ENCODE data around the gene LRP11.
"Not testable (repeated sequence)": the region's sequence is repeated elsewhere in the genome, so short reads cannot be mapped to it uniquely, and the experiment has no call there.

LRP11 gene

DNA sequence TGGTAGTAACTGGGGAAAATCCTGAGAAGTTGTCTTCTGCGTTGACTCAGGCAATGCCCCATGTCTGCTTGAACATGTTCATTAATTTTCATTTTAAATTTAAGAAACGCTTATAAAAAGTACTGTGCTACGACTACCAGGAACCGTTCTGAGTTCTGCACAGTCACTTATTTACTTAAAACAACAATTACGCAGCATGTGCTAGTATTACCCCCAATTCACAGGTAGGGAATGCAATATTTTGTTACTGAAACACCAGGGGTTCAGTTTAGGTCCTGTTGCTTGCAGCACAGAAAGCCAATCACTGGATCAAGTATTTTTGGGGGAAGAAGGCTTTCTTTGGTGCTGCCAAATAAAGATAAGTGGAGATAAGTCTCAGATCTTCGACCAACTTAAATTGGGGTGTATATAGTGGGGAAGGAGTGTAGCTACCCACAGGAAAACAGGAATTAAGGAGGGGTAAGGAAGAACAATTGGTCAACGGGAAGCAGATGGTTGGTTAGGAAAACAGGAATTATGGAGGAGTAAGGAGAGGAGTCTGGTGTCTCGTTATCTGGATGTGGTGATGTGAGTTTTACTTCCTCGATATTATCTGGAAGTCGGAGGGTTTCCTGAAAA is 5.2 kb upstream of the LRP11 start:
- no peak for DNase-seq (ENCODE audit: low read depth)

DNA sequence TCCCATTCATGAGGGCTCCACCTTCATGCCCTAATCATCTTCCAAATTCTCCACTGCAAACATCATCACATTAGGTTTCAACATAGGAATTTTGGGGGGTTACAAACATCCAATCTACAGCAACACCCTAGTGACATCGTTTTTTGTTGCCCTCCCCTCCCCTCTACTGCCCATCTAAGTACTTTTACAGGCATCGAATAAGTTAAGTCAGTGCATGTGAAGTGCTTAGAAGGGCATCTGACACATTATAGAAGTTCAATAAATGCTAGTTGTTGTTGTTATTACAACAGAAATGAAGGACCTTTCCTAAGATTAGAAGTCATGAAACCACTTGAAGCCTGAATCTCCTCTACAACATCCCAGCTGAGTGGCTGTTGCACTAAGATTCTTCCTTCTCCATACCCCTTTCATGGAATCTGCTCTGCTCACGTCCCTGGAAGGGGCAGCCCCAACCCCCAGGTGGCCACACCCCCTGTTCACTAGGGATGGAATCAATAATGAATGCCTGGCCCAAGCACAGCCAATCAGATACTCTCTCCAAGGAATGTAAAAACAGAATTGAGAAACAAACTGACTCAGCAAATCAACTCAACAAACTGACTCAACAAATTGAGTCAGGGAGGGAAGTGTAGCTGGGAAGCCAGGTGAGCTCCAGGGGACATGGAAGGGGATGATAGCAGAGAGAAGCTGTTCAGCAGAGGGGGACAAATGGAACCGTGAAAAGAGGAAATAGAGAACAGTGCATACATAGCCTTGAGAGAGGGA is 3.9 kb upstream of the LRP11 start:
- no peak for DNase-seq (ENCODE audit: low read depth)

DNA sequence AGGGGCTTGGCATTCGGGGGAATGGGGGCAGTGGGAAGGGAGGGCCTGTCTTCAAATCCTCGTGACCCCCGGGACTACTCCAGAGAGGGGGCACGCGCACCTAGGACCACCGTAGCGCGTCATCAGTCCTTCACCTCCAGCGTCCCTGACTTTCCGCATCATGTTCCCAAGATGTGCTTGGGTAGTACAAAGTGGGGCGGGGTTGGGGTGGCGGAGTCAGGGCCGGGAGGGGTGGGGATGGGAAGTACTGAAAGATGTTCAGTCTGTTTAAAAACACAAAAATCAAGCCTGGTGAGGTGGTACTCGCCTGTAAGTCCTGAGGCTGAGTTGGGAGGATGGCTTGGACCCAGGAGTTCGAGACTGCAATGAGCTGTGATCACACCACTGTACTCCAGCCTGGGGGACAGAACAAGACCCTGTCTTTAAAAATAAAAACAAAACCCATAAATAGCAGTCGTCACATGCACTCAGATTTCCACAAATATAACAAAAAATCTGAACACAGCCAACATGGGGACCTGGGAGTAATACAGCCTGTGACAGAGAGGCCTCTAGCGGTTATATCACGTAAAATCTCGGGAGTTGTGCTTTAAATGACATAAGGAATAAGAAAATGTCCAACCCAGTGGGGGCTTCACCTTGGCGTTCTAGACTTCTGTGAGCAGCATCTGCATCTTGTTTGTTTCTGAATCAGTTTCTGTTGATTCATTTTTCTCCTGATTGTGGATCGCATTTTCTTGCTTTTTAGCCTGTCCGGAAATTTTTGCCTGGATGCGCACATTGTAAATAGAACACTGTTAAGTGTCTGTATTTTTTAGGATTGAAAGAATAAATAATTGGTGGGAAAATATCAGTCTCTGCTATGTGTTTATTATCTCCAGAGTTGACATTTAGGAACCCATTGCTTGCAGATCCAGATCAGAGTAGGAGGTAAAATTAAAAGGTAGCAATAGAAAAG is 698 bp upstream of the LRP11 start:
- no peak for DNase-seq (ENCODE audit: low read depth)

DNA sequence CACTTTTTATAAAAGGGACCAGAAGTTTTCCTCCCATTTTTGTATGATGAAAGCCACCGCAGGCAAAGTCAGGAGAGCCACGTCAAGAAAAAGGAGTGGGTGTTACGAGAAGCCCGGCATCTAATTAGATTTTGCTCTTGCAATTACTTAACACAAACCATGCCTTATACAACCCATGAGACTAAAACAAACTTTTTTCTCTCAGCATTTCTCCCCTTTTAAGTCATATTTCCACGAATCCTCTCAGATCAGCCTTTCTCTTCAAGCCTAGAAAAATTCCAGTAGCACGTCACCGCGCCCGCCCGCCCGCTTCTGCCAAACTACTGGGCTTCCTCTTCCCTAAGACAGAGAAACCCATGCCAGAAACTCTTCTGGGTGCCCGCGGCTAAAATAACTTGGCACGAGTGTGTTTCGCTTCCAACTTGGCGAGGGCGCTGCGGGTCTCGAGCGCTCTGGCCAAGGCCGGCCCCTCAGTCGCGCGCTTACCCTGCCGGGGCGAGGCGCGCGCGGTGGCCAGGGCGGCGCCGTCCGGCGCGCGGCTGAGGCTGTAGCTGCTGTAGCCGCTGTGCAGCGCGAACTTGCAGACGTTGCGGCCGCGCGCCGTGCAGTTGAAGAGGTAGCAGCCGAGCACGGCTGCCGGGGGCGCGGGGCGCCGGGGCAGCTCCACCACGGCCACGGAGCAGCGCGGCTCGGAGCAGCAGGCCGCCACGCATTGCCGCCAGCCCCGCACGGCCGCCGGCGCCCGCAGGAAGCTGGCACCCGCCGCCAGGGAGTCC is 1.0 kb downstream of the LRP11 start:
- DNase-seq (ENCODE audit: low read depth) = peak; percentile 24

DNA sequence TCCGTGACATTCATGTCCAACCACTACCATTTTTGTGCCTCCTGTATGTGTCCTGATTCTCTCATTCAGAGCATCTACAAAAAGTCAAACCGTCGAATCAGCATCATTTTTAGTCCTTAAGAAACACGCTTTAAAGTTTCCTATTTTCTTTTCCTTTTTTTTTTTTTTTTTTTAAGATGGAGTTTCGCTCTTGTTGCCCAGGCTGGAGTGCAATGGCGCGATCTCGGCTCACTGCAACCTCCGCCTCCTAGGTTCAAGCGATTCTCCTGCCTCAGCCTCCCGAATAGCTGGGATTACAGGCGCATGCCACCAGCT is 1.8 kb downstream of the LRP11 start:
- DNase-seq (ENCODE audit: low read depth) = not testable (repeated sequence)

DNA sequence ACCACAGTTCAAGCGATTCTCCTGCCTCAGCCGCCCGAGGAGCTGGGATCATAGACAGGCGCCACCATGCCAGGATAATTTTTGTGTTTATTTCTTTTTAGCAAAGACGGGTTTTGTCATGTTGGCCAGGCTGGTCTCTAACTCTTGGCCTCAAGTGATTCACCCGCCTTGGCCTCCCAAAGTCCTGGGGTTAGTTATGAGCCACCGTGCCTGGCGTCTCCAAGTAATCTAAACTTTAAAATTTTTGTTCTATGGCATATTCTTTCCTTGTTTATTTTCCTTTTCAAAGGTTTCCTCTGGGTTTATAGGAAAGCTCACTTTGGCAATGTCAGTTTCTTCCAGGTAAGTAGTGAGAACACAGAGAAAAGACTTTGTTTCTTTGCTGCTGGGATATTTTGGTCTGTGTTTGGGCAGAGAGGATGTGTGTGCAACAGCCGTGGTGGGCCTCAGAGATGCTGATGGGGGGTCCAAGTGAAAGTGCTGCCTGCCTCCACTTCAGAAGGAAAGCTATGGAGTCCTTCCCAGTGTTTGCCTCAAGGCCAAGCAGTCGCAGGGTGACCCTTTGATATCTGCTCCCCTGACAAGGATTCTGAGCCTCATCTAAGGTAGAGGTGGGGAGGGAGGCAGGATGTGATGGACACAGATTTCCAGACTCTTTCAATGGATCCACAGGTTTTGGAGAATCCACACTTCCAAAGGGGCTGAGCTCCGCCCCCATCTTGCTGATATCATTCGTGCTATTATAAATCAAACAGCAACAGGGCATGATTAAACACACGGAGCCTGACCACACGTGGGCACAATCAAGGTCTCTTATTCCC is 2.3 kb downstream of the LRP11 start:
- DNase-seq (ENCODE audit: low read depth) = no peak

DNA sequence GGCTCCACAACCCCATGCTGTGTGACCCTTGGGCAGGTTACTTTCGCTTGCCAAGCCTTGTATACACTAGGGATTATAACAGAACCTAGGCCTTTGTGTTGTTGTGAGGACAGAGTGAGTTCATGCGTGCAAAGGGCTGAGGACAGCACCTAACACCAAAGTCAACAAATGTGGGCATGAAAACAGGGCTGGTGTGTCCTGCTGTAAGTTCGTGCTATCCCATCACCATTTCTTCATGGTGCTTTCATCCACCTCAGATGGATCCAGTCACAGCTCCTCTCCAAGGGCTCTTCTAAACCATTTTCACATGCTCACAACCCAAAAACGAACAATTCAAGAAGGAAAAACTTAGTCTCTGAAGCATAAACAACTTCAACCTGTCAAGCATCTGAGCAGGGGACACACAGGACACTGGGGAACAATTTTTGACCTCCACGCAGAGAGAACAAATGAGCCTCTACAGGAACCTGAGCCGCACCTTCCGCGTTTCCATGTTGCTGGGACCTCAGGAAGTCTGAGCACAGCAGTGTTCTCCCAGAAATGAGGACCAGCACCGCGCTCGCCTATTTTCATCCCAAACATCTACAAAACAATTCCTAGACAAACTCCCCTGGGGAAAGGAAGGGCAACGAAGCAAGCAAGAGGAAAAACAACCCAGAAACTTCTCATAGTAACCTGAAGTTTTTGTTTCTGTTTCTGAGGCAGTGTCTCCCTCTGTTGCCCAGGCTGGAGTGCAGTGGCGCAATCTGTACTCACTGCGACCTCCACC is 3.1 kb downstream of the LRP11 start:
- DNase-seq (ENCODE audit: low read depth) = no peak

DNA sequence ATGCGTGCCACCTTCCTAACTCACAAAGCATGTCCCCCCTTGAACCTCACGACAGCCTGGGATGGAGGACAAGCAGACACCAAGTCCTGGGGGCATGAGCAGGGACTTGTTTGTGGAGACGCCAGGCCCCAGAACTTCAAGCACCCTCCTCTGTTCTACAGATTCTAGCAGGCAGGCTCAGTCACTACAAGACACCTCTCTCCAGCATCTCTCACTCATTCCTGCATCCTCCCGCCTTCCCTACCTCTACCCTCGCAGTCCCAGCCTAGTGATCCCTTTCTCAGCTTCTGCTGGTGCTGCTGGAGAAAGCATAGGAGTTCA is 3.7 kb downstream of the LRP11 start:
- DNase-seq (ENCODE audit: low read depth) = no peak

DNA sequence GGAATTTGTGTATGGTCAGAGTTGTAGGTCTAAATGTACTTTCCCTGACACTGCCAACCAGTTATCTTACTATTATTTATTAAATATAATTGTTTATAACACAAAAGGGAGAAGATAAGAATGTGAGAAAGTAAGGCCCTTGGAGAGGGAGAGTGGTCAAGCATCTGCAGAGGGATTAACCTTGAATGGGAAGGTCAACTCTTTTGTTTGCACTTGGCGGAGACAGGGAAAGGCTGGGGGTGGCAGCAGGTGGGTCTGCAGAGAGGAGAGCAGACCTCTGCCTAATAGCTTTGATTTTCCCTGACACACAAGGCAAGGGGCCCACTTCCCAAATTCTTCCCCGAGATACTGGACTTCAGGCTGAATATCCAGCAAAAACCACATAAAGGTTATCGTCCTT is 4.2 kb downstream of the LRP11 start:
- no peak for DNase-seq (ENCODE audit: low read depth)

DNA sequence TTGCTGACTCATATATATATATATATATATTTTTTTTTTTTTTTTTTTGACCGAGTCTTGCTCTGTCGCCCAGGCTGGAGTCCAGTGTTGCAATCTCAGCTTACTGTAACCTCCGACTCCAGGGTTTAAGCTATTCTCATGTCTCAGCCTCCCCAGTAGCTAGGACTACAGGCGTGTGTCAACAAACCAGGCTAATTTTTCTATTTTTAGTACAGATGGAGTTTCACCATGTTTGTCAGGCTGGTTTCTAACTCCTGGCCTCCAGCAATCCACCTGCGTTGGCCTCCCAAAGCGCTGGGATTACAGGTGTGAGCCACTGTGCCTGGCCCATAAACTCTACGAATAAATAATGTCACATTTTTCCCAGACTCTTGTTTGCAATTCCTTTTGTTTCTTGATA is 4.8 kb downstream of the LRP11 start:
- DNase-seq (ENCODE audit: low read depth) = no peak

DNA sequence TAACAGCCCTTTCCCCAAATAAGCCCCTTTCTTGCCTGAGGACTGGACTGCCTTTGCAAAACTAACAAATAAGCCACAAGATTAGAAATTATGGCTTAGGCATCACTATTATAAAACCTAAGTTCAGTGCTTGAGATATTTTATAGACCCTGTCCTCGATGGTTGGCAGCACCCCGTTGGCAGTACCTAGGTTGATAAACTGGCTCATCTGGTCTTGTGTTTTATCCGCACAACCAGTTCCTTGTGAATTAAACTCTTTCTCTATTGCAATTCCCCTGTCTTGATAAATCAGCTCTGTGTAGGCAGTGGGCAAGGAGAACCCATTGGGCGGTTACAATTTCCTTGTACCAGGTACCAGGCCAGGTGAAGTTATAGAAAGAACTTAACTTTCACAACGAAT is 6.6 kb downstream of the LRP11 start:
- no peak for DNase-seq (ENCODE audit: low read depth)

DNA sequence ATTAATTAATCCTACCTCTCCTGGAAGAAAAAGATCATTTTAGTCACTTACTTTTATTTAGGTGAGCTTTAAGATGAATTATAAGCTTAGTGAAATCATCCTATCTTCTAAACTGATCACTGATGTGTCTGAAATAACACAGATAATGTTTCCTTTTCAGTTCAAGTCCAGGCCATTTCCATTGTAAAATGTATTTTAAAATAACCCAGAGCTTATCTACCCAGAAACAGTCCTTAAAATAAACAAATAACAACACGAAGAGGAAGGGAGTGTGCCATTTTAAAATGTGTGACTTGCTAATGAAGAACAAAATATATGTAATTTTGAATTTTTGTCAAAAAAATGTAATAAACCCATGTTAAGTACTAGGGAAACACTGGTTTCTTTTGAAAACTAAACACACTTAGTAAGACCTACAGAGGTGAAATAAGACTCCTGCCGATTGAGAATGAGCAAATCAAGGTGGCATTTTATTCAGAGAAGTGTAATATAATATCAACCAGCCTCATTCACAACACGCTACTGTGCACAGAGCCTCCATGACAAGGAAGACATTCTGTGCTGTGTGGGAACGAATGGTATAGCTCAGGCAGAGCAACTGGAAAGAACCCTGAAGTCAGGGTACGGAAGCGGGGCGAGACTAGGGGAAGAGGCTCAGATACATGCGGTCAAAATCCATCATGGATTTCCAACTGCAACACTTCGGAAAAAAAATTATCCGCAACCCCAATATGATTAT is 7.7 kb downstream of the LRP11 start:
- DNase-seq (ENCODE audit: low read depth) = no peak

DNA sequence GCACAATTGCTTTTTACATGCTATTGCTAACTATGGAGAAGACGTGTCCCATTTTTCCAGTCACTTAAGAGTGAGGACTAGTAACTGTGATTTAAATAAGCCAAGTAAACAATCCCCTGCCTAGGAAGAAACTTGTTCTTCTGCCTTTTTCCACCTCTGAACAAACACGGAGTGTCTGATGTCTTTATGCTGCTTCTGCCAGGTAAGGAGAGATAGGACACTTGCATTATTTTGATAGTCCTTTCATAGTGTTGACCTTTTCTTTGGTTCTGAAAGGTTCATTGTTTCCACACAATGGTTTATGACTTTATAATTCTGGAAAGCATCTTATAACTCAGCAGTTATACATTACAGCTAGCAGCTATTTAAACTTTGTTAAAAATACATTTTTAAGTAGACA is 8.4 kb downstream of the LRP11 start:
- DNase-seq (ENCODE audit: low read depth) = no peak

DNA sequence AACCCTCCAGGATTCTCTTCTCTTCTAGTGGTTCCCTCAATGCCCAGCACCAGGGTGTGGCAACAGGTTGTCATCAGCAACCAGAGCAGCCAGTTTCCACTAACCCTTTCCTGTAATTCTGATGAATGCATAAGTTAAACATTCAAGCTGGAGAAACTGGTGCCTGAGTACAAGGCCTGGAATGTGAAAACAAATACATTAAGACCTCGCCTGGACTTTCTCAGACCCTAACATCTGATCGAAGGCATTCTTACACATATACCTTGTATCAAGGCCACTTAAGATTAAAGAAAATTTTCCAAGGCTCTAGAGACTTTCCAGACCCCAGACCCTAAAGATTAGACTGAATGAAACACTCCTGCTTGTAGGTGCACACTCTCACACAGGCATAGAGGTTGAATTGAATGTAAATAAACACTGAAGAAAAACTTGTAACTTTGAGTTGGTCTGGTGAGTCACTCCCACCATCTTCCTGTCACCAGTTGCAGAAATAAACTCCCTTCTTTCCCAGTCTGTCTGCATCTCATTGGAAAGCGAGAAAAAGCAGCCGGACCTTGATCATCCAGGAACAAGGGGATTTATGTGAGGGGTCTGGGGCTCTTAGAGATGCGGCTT is 9.0 kb downstream of the LRP11 start:
- peak; percentile 57 for DNase-seq (ENCODE audit: low read depth)

DNA sequence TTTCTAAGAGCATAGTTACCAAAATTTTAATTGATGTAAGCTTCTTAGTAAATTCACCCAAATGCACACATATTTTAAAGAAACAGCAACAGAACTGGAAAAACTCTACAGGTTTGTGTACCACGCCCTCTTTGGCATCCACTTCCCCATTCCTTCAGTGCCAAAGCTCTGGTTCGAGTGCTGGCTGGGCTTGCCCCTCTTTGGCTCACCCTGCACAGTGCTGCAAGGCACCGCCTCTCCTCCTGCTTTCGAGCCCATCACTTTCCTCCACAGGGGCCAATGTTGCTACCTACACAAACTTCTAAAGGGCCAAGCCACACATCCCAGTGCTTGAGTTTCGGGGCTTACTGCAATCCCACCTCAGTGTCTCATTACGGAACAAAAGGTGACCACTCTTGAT is 9.6 kb downstream of the LRP11 start:
- DNase-seq (ENCODE audit: low read depth) = no peak

DNA sequence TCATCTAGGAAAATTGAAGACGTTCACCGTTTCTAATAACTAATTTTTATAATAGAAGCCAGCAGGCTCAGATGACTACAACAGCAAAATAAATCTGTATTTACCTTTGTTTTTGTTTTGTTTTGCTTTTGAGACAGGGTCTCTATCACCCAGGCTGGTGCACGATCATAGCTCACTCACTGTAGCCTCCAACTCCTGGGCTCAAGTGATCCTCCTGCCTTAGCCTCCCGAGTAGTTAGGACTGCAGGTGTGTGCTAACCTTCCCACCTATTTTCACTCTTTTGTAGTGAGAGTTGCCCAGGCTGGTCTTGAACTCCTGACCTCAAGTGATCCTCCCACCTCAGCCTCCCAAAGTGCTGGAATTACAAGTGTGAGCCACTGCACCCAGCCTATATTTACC is 10.1 kb downstream of the LRP11 start:
- not testable (repeated sequence) for DNase-seq (ENCODE audit: low read depth)

DNA sequence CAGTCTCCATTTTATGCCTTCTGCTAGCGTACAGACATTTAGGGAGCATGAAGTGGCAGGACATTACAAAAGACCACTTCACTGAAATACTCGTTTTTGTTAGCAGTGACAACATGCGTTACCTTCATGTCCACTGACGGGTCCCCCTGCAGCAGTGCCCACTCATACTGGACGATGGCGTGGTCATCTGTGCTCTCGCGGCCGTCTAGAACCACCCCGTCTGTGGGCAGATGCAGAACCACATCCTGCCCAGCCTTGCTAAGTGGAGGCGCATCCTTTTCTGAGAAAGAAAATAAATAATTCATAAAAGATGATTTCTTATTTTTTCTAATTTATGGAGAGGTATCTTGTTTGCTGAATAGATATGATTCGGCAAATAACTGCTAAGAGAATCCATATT is 11.3 kb downstream of the LRP11 start:
- DNase-seq (ENCODE audit: low read depth) = no peak

DNA sequence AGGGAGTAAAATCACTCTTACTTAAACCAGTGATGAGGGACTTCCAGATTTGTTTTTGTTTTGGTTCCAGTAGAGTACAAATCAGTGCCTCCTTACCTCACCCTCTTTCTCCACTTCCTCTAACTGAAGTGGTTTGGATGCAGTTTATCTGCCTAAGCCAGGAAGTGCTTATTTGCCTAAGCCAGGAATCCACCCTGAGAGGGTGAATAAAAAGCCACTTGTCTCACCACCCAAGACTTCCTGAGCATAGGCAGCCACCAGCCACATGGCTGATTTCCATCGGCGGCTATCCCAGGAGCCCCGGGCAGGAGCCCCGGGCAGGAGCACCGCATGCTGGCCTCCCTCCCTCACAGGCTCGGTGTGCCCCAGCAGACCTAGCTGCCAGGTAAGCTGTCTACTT is 12.0 kb downstream of the LRP11 start:
- no peak for DNase-seq (ENCODE audit: low read depth)

DNA sequence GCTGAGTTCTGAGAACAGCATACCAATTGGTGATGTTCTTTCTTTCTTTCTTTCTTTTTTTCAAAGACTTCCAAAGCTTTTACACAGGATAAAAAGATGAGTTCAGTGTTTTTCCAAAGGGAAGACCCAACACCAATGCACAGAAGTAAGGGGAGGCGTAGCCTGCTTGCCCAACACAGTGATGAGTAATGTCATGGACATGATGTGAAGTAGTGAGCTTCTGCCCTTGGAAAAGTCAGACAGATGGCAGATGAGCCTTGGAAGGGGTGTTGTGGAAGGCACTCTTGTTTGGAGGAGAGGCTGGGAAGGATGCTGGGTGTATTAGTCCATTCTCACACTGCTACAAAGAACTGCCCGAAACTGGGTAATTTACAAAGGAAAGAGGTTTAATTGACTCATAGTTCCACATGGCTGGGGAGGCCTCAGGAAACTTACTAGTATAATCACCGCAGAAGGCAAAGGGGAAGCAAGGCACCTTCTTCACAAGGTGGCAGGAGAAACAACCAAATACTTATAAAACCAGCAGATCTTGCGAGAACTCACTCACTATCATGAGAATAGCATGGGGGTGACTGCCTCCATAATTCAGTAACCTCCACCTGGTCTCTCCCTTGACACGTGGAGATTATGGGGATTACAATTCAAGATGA is 12.6 kb downstream of the LRP11 start:
- peak; percentile 31 for DNase-seq (ENCODE audit: low read depth)
